ENCODE measurements around the gene TLE6. TPM values are rescaled to one million over a fixed set of nuclear protein-coding genes. Genes with fewer than 3 reads are reported as not detected.
A peak's percentile ranks its signal among the peaks of the same experiment; 100 is the strongest.
"Not testable (repeated sequence)": the region's sequence is repeated elsewhere in the genome, so short reads cannot be mapped to it uniquely, and the experiment has no call there.

TLE6 gene
- polyA plus RNA-seq, 1 experiment: 0.26 TPM

GRCh38 chr19:3036119-3036976, 59.0 kb downstream of the TLE6 start:
- TF ChIP-seq CTCF (IDR thresholded peaks at IDR 0.05; ENCODE audit: insufficient read depth, low read depth, low read length): no peak
- ChIA-PET POLR2A (interaction anchor here (1.5 kb wide), 1 partner anchor 560 kb away, joined by 8 read pairs; the partner anchor contains the start of gene GADD45B), CTCF (interaction anchor here (0.7 to 2.0 kb wide), 15 partner anchors 10 to 97 kb away, joined by 3 to 7 read pairs (median 4); no protein-coding TSS in a partner anchor)
- H3K27me3 ChIP-seq (ENCODE audit: control insufficient read depth, insufficient read depth, low read length): peaks cover 8% of the 10 kb centered on the region
- no peaks in the 10 kb centered on the region for H3K36me3 ChIP-seq (ENCODE audit: control insufficient read depth, insufficient read depth, low read length)
- peak overlapping the region; percentile 45 for H3K4me3 ChIP-seq (ENCODE audit: low read depth, low read length)
- peak; percentile 42 for DNase-seq (ENCODE audit: low read depth)

GRCh38 chr19:3036977-3037544, 59.7 kb downstream of the TLE6 start:
- H3K27me3 ChIP-seq (ENCODE audit: control insufficient read depth, insufficient read depth, low read length); POLR2A ChIA-PET; H3K4me3 ChIP-seq (ENCODE audit: low read depth, low read length); H3K36me3 ChIP-seq (ENCODE audit: control insufficient read depth, insufficient read depth, low read length); DNase-seq (ENCODE audit: low read depth): not testable (repeated sequence)
- CTCF ChIA-PET: interaction anchor here (0.8 to 1.4 kb wide), 3 partner anchors 11 to 89 kb away, joined by 3 to 4 read pairs (median 3); no protein-coding TSS in a partner anchor

DNA sequence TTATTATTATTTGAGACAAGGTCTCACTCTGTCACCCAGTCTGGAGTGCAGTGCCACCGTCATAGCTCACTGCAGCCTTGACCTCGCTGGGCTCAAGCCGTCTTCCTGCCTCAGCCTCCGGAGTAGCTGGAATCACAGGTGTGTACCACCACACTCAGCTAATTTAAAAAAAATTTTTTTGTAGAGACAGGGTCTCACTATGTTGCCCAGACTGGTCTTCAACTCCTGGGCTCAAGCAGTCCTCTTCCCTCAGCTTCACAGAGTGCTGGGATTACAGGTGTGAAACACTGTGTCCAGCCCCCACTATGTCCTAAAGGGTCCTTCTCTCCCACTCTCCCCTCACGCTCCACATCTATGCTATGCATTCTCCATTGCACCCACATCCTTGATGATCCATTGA, 60.9 kb downstream of the TLE6 start:
- Histone ChIP-seq H3K4me3 (ENCODE audit: low read depth, low read length) (no peak overlapping the region), H3K27me3 (ENCODE audit: control insufficient read depth, insufficient read depth, low read length) (peaks cover 2% of the 10 kb centered on the region; the same call in 1 of the 2 replicates), H3K36me3 (ENCODE audit: control insufficient read depth, insufficient read depth, low read length) (no peaks in the 10 kb centered on the region)
- POLR2A ChIA-PET: no interaction called here
- no peak for DNase-seq (ENCODE audit: low read depth)
- no peak for TF ChIP-seq CTCF (IDR thresholded peaks at IDR 0.05; ENCODE audit: insufficient read depth, low read depth, low read length)
- CTCF ChIA-PET: interaction anchor here (0.9 kb wide), 1 partner anchor 13 kb away, joined by 4 read pairs; no protein-coding TSS in a partner anchor

- no peak overlapping the region for H3K4me3 ChIP-seq (ENCODE audit: low read depth, low read length)
- no peaks in the 10 kb centered on the region for H3K36me3 ChIP-seq (ENCODE audit: control insufficient read depth, insufficient read depth, low read length)
- TF ChIP-seq CTCF (IDR thresholded peaks at IDR 0.05; ENCODE audit: insufficient read depth, low read depth, low read length): no peak
- DNase-seq (ENCODE audit: low read depth): no peak
- H3K27me3 ChIP-seq (ENCODE audit: control insufficient read depth, insufficient read depth, low read length): no peaks in the 10 kb centered on the region; the same call in 1 of the 2 replicates
- CTCF ChIA-PET: interaction anchor here (0.8 to 1.6 kb wide), 5 partner anchors 12 to 88 kb away, joined by 3 to 5 read pairs (median 4); no protein-coding TSS in a partner anchor
- POLR2A ChIA-PET: no interaction called here
Measured at GRCh38 chr19:3039125-3039524, 61.8 kb downstream of the TLE6 start.

DNA sequence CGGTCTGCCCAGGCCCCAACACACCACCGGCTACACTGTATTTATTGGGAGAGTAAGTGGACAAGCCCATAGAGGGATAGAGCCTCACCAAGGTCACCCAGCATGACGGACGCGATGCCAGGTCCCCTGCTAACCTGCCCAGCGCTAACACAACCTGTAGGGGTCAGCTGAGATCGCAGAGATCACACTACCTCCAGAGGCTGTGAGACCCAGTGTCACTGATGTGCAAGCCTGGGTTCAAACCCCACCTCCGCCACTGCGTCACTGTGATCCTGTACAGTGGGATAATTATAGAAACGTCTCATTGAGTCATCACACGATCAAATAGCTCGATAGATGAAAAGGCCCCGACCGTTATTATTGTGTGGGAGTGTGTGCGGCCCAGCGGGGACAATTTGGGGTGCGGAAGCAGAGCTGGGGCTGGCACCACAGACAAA, 62.3 kb downstream of the TLE6 start:
- TF ChIP-seq CTCF (IDR thresholded peaks at IDR 0.05; ENCODE audit: insufficient read depth, low read depth, low read length): no peak
- ChIA-PET POLR2A (no interaction called here), CTCF (interaction anchor here (0.8 to 1.6 kb wide), 4 partner anchors 13 to 89 kb away, joined by 3 to 5 read pairs (median 4); no protein-coding TSS in a partner anchor)
- DNase-seq (ENCODE audit: low read depth): no peak
- Histone ChIP-seq H3K27me3 (ENCODE audit: control insufficient read depth, insufficient read depth, low read length) (no peaks in the 10 kb centered on the region), H3K4me3 (ENCODE audit: low read depth, low read length) (no peak overlapping the region), H3K36me3 (ENCODE audit: control insufficient read depth, insufficient read depth, low read length) (no peaks in the 10 kb centered on the region)
